Naive thymus-derived CD4-positive, alpha-beta T cell (primary cell): ENCODE data around the gene UBASH3B. TPM values are rescaled to one million over a fixed set of nuclear protein-coding genes. Genes with fewer than 3 reads are reported as not detected.

Experiments used
- ATAC-seq: fragments of 150-1000 bp; cut with Tn5 transposase; 2 replicates; pipeline ENCODE4 v1.10.0; 2021; ENCODE audit warnings: mild to moderate bottlenecking, moderate library complexity
- CTCF ChIA-PET: fragments of 350-600 bp; sonication (Branson Sonifier 250); formaldehyde crosslinking; loops from one replicate; lab custom pipeline; 2021; ENCODE audit warnings: antibody characterized with exemption; lab: Charles Lee
- POLR2A ChIA-PET: fragments of 350-600 bp; sonication (Branson Sonifier 250); formaldehyde crosslinking; loops from one replicate; lab custom pipeline; 2021; ENCODE audit warnings: antibody characterized with exemption, inconsistent platforms; lab: Charles Lee
- DNase-seq, 9 donors: peaks; one replicate each; pipeline versions ENCODE4 v3.0.0 to v3.0.0-alpha.2; 2020 to 2022; ENCODE audit warnings: mixed read lengths in 1 of 9
- H3K27ac ChIP-seq: one replicate; pipeline ENCODE4 v1.7.0; 2013; ENCODE audit warnings: mild to moderate bottlenecking, low read depth, low read length, moderate library complexity
- H3K27me3 ChIP-seq, 2 donors: one replicate each; pipeline ENCODE4 v1.7.0; 2013; ENCODE audit warnings: low read length in 2 of 2, mild to moderate bottlenecking in 2 of 2, moderate library complexity in 2 of 2; ENCODE audit not compliant: control insufficient read depth in 2 of 2, insufficient read depth in 2 of 2
- H3K36me3 ChIP-seq, 3 experiments: 1 replicate in 2 of 3; 2 replicates in 1 of 3; pipeline ENCODE4 v1.7.0; 2013; ENCODE audit warnings: low read length in 3 of 3, mild to moderate bottlenecking in 3 of 3, moderate library complexity in 1 of 3; ENCODE audit not compliant: insufficient read depth in 3 of 3, control insufficient read depth in 2 of 3
- H3K4me1 ChIP-seq, 2 donors: one replicate each; pipeline ENCODE4 v1.7.0; 2013; ENCODE audit warnings: low read length in 2 of 2, mild to moderate bottlenecking in 2 of 2, moderate library complexity in 1 of 2; ENCODE audit not compliant: control insufficient read depth in 2 of 2, insufficient read depth in 2 of 2
- H3K4me3 ChIP-seq: 2 replicates; pipeline ENCODE4 v1.7.0; 2013; ENCODE audit warnings: mild to moderate bottlenecking, low read length
- H3K9me3 ChIP-seq, 3 experiments: 1 replicate in 2 of 3; 2 replicates in 1 of 3; pipeline ENCODE4 v1.7.0; 2013; ENCODE audit warnings: low read length in 3 of 3; ENCODE audit not compliant: control insufficient read depth in 2 of 3
- H3K27ac Mint-ChIP-seq, 9 donors: one replicate each; pipeline ENCODE4 v1.8.0; 2020 to 2022; ENCODE audit warnings: mixed read lengths in 9 of 9, mild to moderate bottlenecking in 8 of 9, moderate library complexity in 5 of 9, inconsistent platforms in 2 of 9
- H3K27me3 Mint-ChIP-seq, 5 donors: one replicate each; pipeline ENCODE4 v1.8.0; 2021 to 2022; ENCODE audit warnings: mixed read lengths in 5 of 5, mild to moderate bottlenecking in 1 of 5
- H3K36me3 Mint-ChIP-seq, 5 donors: one replicate each; pipeline ENCODE4 v1.8.0; 2020 to 2022; ENCODE audit warnings: mixed read lengths in 5 of 5, mild to moderate bottlenecking in 3 of 5, inconsistent platforms in 1 of 5
- H3K4me1 Mint-ChIP-seq, 7 donors: one replicate each; pipeline ENCODE4 v1.8.0; 2020 to 2022; ENCODE audit warnings: mixed read lengths in 7 of 7, mild to moderate bottlenecking in 3 of 7, inconsistent platforms in 1 of 7
- H3K4me3 Mint-ChIP-seq, 10 donors: one replicate each; pipeline ENCODE4 v1.8.0; 2020 to 2022; ENCODE audit warnings: mild to moderate bottlenecking in 10 of 10, mixed read lengths in 10 of 10, moderate library complexity in 6 of 10, inconsistent platforms in 2 of 10
- H3K9me3 Mint-ChIP-seq, 11 donors: one replicate each; pipeline ENCODE4 v1.8.0; 2020 to 2022; ENCODE audit warnings: mixed read lengths in 11 of 11, mild to moderate bottlenecking in 4 of 11, inconsistent platforms in 1 of 11, moderate library complexity in 1 of 11
- intact Hi-C, 2 donors: fragments of 100-400 bp; cut with micrococcal nuclease; formaldehyde crosslinking; loops; one replicate each; pipeline ENCODE4 v1.15.1; 2023
- polyA plus RNA-seq, 2 donors: library from polyadenylated mRNA; unstranded; fragments of 300-500 nt; fragmentation: Illumina TruSeq; gene quantifications; one replicate each; pipeline ENCODE4 v1.2.3, GENCODE V29; 2021
- total RNA-seq, 6 experiments: library from RNA in 5 of 6; stranded (reverse) in 5 of 6; gene quantifications; 1 replicate in 5 of 6; 2 replicates in 1 of 6; pipeline ENCODE4 v1.2.3 and lab custom pipeline; 2021 to 2026

The UBASH3B gene
- total and polyA plus RNA-seq, 7 experiments from 2014 or later: 10.3 to 49.8 (median 42.3) TPM

DNA sequence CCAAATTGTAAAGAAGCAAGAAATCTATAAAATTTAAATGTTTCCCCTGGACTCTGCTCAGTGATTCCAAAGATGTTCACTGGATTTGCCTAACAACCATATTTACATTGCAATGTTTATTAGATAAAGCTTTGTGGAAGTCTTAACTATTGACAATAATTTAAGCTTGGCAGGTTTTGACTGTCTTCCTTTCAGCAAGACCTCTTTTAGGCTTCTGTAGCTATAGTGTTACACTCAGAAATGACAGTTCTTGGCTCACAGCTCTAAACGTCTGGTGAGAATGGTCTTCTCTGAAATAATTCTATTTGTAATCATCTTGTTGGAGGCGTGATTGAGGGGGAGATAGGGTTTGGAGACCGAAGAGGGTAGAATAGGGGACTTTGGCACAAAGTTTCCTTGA lies 138.0 kb downstream of the UBASH3B start:
- H3K36me3 ChIP-seq: peaks cover 0 to 76% (median 15%) of the 10 kb centered on the region in 3 experiments
- CTCF ChIA-PET: interaction anchor here (0.6 to 12.6 kb wide), 4 partner anchors 38 to 314 kb away, joined by 3 to 248 read pairs (median 4); no protein-coding TSS in a partner anchor

DNA sequence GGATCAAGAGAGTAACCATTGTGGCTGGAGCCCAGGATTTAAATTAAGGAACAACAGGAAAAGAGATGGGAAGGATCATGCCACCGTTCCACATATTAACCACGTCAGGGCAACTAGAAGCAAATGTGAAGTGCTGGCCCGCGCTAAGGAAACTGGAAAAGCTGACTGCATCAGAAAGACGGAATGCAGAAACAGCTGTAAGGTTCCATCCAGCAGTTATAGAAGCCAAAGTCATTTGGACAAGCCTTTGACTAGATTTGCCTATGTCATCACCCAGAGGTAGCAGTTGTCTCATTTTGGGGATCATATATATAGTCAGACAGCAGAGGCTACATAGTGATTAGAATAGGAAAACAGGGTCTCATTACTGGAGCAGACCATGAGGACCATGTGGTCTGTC lies 139.8 kb downstream of the UBASH3B start:
- peaks cover 0 to 5% (median 0%) of the 10 kb centered on the region in 7 donors for H3K4me1 Mint-ChIP-seq
- ChIA-PET CTCF (interaction anchor here (0.8 to 12.6 kb wide), 13 partner anchors 8 to 259 kb away, joined by 3 to 248 read pairs (median 6); partner anchors contain the start of gene CRTAM), POLR2A (interaction anchor here (0.6 to 4.6 kb wide), 4 partner anchors 17 to 104 kb away, joined by 3 to 36 read pairs (median 4); no protein-coding TSS in a partner anchor)
- ATAC-seq (no peak), DNase-seq (no peak)
- H3K9me3 Mint-ChIP-seq: no peaks in the 10 kb centered on the region
- Histone ChIP-seq H3K9me3 (no peaks in the 10 kb centered on the region), H3K36me3 (peaks cover 0 to 72% (median 12%) of the 10 kb centered on the region in 3 experiments), H3K27me3 (no peaks in the 10 kb centered on the region), H3K4me1 (no peaks in the 10 kb centered on the region), H3K27ac (no peak overlapping the region), H3K4me3 (no peak overlapping the region)
- H3K36me3 Mint-ChIP-seq: peaks cover 10 to 54% (median 24%) of the 10 kb centered on the region in 5 donors
- H3K4me3 Mint-ChIP-seq: no peak overlapping the region
- no peaks in the 10 kb centered on the region for H3K27me3 Mint-ChIP-seq
- no peak overlapping the region for H3K27ac Mint-ChIP-seq
- intact Hi-C loops: loop anchor here (5.0 kb wide), 2 partner anchors 213 to 227 kb away; no protein-coding TSS in a partner anchor

More for the DNA sequence above, 138.0 kb downstream of the UBASH3B start:
- Histone ChIP-seq H3K9me3 (no peaks in the 10 kb centered on the region), H3K27me3 (no peaks in the 10 kb centered on the region), H3K27ac (no peak overlapping the region), H3K4me1 (no peaks in the 10 kb centered on the region), H3K4me3 (no peak overlapping the region)
- peaks cover 0 to 5% (median 0%) of the 10 kb centered on the region in 7 donors for H3K4me1 Mint-ChIP-seq
- H3K9me3 Mint-ChIP-seq: no peaks in the 10 kb centered on the region
- ATAC-seq (no peak), DNase-seq (no peak)
- no peak overlapping the region for H3K4me3 Mint-ChIP-seq
- peaks cover 7 to 54% (median 24%) of the 10 kb centered on the region in 5 donors for H3K36me3 Mint-ChIP-seq
- intact Hi-C loops: no loop called here
- POLR2A ChIA-PET: no interaction called here
- peak overlapping the region in 2 of 9 donors; percentile 57 to 82 for H3K27ac Mint-ChIP-seq
- no peaks in the 10 kb centered on the region for H3K27me3 Mint-ChIP-seq

DNA sequence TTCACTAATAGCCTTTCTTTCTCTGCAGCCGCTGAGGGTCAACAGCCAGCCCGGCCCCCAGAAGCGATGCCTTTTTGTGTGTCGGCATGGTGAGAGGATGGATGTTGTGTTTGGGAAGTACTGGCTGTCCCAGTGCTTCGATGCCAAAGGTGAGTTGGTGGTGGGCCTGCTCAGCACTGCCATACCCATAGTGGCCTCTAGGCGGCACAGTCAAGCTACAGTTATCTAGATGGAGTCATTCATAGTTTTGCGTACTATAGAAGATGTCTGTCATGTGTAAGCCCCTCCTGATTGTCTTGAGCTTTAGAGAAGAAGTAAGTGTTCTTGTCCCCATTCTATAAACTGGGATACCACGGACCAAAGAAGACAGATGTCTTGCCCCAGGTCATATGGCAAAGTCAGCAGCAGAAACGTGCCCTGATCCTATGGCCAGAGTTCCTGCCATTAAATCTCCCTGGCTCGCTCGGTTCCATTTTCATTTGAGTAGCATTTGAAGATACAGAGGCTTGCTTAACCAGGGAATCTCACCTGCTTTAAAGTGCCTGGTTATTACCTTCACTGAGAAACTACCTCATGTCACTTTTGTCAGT lies 140.7 kb downstream of the UBASH3B start:
- H3K4me1 ChIP-seq: no peaks in the 10 kb centered on the region
- Mint-ChIP-seq H3K27ac (peak overlapping the region in 2 of 9 donors; percentile 41 to 42), H3K36me3 (peaks cover 10 to 55% (median 32%) of the 10 kb centered on the region in 5 donors), H3K4me3 (no peak overlapping the region), H3K4me1 (peaks cover 0 to 5% (median 0%) of the 10 kb centered on the region in 7 donors), H3K27me3 (no peaks in the 10 kb centered on the region), H3K9me3 (no peaks in the 10 kb centered on the region)
- ATAC-seq (peak; percentile 95), DNase-seq (peak; percentile 36 to 72 (median 64))
- ChIA-PET CTCF (interaction anchor here (0.5 to 12.6 kb wide), 22 partner anchors 9 to 258 kb away, joined by 3 to 248 read pairs (median 5); partner anchors contain the start of gene CRTAM), POLR2A (interaction anchor here (0.9 to 4.6 kb wide), 4 partner anchors 16 to 57 kb away, joined by 3 to 36 read pairs (median 4); partner anchors contain the start of gene CRTAM)
- intact Hi-C loops: loop anchor here (1.0 to 5.0 kb wide), 6 partner anchors 58 to 258 kb away; no protein-coding TSS in a partner anchor
- H3K36me3 ChIP-seq: peaks cover 0 to 70% (median 18%) of the 10 kb centered on the region in 3 experiments
- no peak overlapping the region for H3K4me3 ChIP-seq
- no peaks in the 10 kb centered on the region for H3K9me3 ChIP-seq
- no peak overlapping the region for H3K27ac ChIP-seq
- no peaks in the 10 kb centered on the region for H3K27me3 ChIP-seq

DNA sequence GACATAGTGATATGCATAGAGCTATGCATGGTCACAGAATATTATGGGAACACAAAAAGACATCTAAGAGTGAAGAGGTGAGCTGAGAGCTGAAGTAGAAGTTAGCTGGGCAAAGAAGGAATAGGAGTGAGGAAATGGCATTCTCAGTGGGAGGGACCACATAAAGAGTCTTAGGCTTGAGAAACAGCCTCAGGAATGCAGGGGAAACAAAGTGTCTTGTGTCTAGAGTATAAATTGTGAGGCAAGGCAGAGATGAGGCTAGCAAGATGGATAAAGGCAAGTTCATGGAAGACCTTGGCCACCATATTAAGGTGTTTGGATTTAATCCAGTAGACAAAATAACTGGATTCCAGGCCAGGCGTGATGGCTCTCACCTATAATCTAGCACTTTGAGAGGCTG lies 142.1 kb downstream of the UBASH3B start:
- Histone ChIP-seq H3K4me1 (no peaks in the 10 kb centered on the region), H3K36me3 (peaks cover 0 to 69% (median 18%) of the 10 kb centered on the region in 3 experiments), H3K27me3 (no peaks in the 10 kb centered on the region), H3K9me3 (no peaks in the 10 kb centered on the region), H3K27ac (no peak overlapping the region), H3K4me3 (no peak overlapping the region)
- intact Hi-C loops: loop anchor here (5.0 kb wide), 2 partner anchors 215 to 225 kb away; no protein-coding TSS in a partner anchor
- DNase-seq: no peak
- no peaks in the 10 kb centered on the region for H3K9me3 Mint-ChIP-seq
- H3K4me3 Mint-ChIP-seq: no peak overlapping the region
- peaks cover 0 to 5% (median under 1%) of the 10 kb centered on the region in 7 donors for H3K4me1 Mint-ChIP-seq
- ATAC-seq: no peak
- ChIA-PET CTCF (interaction anchor here (0.5 to 12.6 kb wide), 7 partner anchors 9 to 165 kb away, joined by 3 to 248 read pairs (median 5); no protein-coding TSS in a partner anchor), POLR2A (interaction anchor here (1.2 to 4.6 kb wide), 3 partner anchors 47 to 58 kb away, joined by 3 to 36 read pairs (median 4); no protein-coding TSS in a partner anchor)
- no peaks in the 10 kb centered on the region for H3K27me3 Mint-ChIP-seq
- H3K27ac Mint-ChIP-seq: peak overlapping the region in 1 of 9 donors; percentile 24
- H3K36me3 Mint-ChIP-seq: peaks cover 10 to 58% (median 35%) of the 10 kb centered on the region in 5 donors

DNA sequence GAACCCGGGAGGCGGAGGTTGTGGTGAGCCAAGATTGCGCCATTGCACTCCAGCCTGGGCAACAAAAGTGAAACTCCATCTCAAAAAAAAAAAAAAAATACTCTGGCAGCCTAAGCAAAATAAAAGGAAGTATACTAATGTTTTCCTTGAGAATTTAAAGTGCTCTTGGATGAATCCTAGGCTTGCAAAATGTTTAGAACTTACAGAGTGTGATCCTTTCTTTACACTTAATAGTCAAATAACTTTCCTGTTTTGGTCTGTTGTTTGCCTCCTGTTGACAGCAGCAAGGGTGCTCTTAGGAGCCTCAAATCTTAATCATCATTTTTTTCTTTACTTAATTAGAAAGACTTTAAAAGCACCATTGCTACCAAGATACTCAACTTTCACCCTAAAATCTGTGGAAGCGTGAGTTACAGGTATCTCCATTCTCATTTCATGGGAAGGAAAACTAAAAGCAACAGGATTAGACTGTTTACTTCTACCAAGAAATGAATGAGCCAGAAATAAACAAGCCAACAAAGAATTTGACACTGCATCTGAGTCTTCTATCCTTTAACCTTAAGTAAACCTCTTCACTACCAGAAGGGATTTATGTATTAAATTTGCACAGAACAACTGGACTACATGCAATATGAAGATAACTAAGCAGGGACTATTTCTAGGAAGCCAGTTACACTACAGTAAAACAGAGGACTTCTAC lies 144.0 kb downstream of the UBASH3B start:
- Histone ChIP-seq H3K4me1 (no peaks in the 10 kb centered on the region), H3K9me3 (no peaks in the 10 kb centered on the region), H3K4me3 (no peak overlapping the region), H3K27me3 (no peaks in the 10 kb centered on the region), H3K36me3 (peaks cover 0 to 74% (median 18%) of the 10 kb centered on the region in 3 experiments), H3K27ac (no peak overlapping the region)
- DNase-seq: no peak
- intact Hi-C loops: loop anchor here (5.0 kb wide), 2 partner anchors 217 to 223 kb away; no protein-coding TSS in a partner anchor
- ATAC-seq: no peak
- Mint-ChIP-seq H3K4me1 (peaks cover 0 to 12% (median 8%) of the 10 kb centered on the region in 7 donors), H3K9me3 (no peaks in the 10 kb centered on the region), H3K4me3 (no peak overlapping the region), H3K36me3 (peaks cover 10 to 70% (median 41%) of the 10 kb centered on the region in 5 donors), H3K27me3 (no peaks in the 10 kb centered on the region), H3K27ac (no peak overlapping the region)
- ChIA-PET POLR2A (no interaction called here), CTCF (interaction anchor here (2.1 kb wide), 1 partner anchor 53 kb away, joined by 9 read pairs; no protein-coding TSS in a partner anchor)

DNA sequence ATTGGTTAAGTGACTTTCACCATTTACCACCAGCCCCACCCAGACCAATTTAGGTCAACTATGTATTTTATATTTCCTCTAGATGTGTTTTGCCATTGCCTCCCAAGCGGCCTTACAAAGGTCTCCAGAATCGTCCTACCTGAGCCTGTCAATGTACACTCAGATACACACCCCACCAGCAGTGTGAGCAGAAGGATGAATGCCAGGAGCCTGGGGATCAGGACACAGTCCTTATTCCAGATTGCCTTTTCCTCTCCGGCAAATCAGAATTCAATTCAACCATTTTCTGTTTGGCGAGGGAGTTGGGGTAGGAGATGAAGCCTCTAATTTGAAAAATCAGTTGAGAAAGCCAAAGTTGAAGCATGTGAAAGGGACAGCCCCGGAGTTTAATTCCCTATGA lies 147.4 kb downstream of the UBASH3B start:
- H3K27me3 Mint-ChIP-seq: no peaks in the 10 kb centered on the region
- Histone ChIP-seq H3K4me3 (no peak overlapping the region), H3K27ac (no peak overlapping the region), H3K9me3 (no peaks in the 10 kb centered on the region), H3K4me1 (no peaks in the 10 kb centered on the region), H3K27me3 (no peaks in the 10 kb centered on the region), H3K36me3 (peaks cover 0 to 60% (median 6%) of the 10 kb centered on the region in 3 experiments)
- ATAC-seq (no peak), DNase-seq (no peak)
- intact Hi-C loops: no loop called here
- peak overlapping the region in 3 of 9 donors; percentile 22 to 57 (median 25) for H3K27ac Mint-ChIP-seq
- ChIA-PET CTCF (no interaction called here), POLR2A (no interaction called here)
- H3K36me3 Mint-ChIP-seq: peaks cover 7 to 59% (median 16%) of the 10 kb centered on the region in 5 donors
- no peaks in the 10 kb centered on the region for H3K9me3 Mint-ChIP-seq
- H3K4me1 Mint-ChIP-seq: peaks cover under 1 to 23% (median 11%) of the 10 kb centered on the region in 7 donors
- H3K4me3 Mint-ChIP-seq: no peak overlapping the region
